Colonic mucosa (tissue), 4 donors: ENCODE results near the gene BCL11B. TPM values are rescaled to one million over a fixed set of nuclear protein-coding genes. Genes with fewer than 3 reads are reported as not detected.

ENCODE experiments used
- DNase-seq: peaks from one replicate; pipeline ENCODE4 v3.0.0-alpha.2; 2020
- H3K27ac ChIP-seq: fragments of 200-600 bp; one replicate; pipeline ENCODE4 v1.8.0; 2021
- H3K27me3 ChIP-seq: fragments of 200-600 bp; one replicate; pipeline ENCODE4 v1.8.0; 2021
- H3K36me3 ChIP-seq: fragments of 200-600 bp; one replicate; pipeline ENCODE4 v1.8.0; 2021
- H3K4me1 ChIP-seq: fragments of 200-600 bp; one replicate; pipeline ENCODE4 v1.8.0; 2021; ENCODE audit warnings: mild to moderate bottlenecking
- H3K4me3 ChIP-seq: fragments of 200-600 bp; one replicate; pipeline ENCODE4 v1.8.0; 2021
- H3K9ac ChIP-seq, 2 donors: one replicate each; pipeline ENCODE4 v1.7.0; 2013; ENCODE audit warnings: control low read depth in 2 of 2, low read depth in 2 of 2, low read length in 2 of 2
- H3K9me3 ChIP-seq: fragments of 200-600 bp; one replicate; pipeline ENCODE4 v1.8.0; 2021
- intact Hi-C: fragments of 100-400 bp; cut with DNase I; formaldehyde crosslinking; loops from one replicate; pipeline ENCODE4 v1.14.1; 2022
- total RNA-seq, 2 donors: library from RNA; stranded (reverse); fragmentation: NEBNext Ultra II Directional in 1 of 2; extraction: Animal tissue kit (Norgen Biotek cat#: 25700) in 1 of 2; gene quantifications; one replicate each; pipeline ENCODE4 v1.2.1, GENCODE V29; 2021
- TF ChIP-seq, protein P1 (sequence below): fragments of 200-600 bp; IDR thresholded peaks from one replicate; pipeline ENCODE4 v1.8.0; 2022; ENCODE audit warnings: antibody characterized with exemption, mild to moderate bottlenecking
- donor health status: healthy.
- donor health status: DM: no; HTN: no; CAD: no.
- donor health status: DM: no; HTN: no; CAD: no.

Gene BCL11B
- total RNA-seq, 2 donors from 2014 or later: 5.6 to 10.4 TPM

DNA sequence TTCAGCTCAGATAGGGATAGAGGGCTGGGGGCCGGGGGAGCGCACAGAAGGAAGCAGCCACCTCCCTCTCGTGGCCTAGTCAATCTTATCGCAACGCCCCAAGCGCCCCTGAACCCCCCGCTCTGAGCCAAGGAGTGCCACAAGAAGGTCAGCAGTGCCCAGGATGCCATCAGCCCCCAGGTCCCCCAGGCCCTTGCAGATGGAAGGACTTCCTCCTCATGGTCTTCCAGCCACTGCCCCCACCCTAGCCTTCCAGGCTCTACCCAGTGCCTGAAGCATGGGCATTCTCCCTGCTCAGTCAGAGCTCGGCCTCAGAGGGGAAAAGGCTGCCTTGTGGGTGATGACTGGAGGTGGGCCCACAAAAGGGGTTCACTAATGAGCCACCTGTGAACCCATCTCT lies 68.2 kb downstream of the BCL11B start:
- Histone ChIP-seq H3K9me3 (no peaks in the 10 kb centered on the region), H3K4me1 (no peaks in the 10 kb centered on the region), H3K36me3 (no peaks in the 10 kb centered on the region), H3K27ac (no peak overlapping the region), H3K4me3 (no peak overlapping the region), H3K9ac (no peak overlapping the region), H3K27me3 (no peaks in the 10 kb centered on the region)
- intact Hi-C loops: no loop called here
- DNase-seq: no peak
- TF ChIP-seq, protein P1, sequence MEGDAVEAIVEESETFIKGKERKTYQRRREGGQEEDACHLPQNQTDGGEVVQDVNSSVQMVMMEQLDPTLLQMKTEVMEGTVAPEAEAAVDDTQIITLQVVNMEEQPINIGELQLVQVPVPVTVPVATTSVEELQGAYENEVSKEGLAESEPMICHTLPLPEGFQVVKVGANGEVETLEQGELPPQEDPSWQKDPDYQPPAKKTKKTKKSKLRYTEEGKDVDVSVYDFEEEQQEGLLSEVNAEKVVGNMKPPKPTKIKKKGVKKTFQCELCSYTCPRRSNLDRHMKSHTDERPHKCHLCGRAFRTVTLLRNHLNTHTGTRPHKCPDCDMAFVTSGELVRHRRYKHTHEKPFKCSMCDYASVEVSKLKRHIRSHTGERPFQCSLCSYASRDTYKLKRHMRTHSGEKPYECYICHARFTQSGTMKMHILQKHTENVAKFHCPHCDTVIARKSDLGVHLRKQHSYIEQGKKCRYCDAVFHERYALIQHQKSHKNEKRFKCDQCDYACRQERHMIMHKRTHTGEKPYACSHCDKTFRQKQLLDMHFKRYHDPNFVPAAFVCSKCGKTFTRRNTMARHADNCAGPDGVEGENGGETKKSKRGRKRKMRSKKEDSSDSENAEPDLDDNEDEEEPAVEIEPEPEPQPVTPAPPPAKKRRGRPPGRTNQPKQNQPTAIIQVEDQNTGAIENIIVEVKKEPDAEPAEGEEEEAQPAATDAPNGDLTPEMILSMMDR: no peak

DNA sequence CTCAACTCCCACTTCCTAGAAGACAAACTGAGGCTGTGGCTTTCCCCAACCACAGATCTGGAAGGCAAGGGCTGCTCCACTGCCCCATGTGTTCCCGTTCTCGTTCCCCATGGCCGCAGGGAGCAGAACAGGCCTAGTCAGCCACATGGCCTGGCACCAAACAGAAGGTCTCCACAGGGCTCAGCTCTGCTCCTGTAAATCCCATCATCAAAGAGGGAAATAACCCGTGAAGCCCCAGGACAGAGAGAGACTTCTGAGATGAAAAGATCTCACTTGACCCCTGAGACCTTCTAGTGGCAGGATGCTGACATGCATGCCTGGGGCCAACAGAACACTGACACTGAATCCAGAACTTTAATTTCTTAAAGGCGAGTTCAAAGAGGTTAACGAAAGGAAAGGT lies 68.9 kb downstream of the BCL11B start:
- Histone ChIP-seq H3K4me1 (no peaks in the 10 kb centered on the region), H3K9ac (no peak overlapping the region), H3K4me3 (no peak overlapping the region), H3K9me3 (no peaks in the 10 kb centered on the region), H3K36me3 (no peaks in the 10 kb centered on the region), H3K27ac (no peak overlapping the region), H3K27me3 (no peaks in the 10 kb centered on the region)
- intact Hi-C loops: no loop called here
- DNase-seq: no peak
- TF ChIP-seq, protein P1: no peak

DNA sequence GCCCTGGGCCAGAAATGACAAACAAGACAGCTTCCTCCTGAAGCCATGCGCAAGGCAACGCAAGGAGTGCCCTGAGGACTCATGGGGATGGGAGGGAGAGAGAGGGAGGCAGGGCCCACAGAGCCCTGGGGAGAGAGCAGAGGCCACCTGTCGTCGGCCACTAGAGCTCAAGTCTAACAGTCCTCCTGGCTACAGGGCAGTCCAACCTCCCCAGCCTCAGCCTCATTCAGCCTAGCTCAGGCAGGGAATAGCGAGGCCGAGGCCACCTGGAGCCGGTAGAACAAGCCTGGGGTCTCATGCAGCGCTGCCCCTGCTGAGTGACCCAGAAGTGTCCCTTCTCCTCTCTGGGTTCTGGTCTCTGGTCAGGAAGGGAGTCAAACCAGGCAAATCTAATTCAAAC lies 69.5 kb downstream of the BCL11B start:
- Histone ChIP-seq H3K9ac (no peak overlapping the region), H3K9me3 (no peaks in the 10 kb centered on the region), H3K27me3 (no peaks in the 10 kb centered on the region), H3K4me1 (no peaks in the 10 kb centered on the region), H3K36me3 (no peaks in the 10 kb centered on the region), H3K27ac (no peak overlapping the region), H3K4me3 (no peak overlapping the region)
- intact Hi-C loops: no loop called here
- no peak for DNase-seq
- TF ChIP-seq, protein P1: no peak

DNA sequence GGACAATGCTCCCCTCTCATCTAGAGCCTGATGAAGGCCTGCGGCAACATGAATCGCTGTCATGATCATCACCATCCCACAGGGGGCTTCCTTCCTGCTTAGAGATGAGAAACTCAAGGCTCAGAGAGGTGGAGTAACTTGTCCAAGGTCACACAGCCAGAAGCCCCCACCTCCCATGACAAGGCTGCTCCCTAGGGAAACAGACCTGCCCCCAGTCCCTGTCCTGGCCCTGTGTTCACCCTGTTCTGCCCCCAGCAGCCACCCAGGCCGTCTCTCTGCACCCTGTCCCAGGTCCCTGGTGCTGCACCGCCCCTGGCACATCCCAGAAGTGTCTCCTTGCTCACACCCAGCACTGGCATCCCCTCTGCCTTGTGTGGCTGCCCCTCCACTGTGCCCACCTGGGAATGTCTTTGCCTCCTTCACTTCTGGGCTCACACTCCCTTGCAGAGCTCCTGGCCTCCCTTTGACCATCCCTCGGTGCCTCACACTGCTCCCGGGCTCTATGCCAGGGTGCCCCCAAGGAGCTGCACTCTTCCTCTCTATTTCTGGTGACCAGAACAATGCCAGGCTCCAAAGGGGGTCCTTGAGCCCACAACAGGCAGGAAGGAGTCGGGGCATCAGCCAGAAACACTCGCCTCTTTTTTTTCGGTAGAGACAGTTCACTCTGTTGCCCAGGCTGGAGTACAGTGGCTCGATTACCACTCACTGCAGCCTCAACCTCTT lies 70.5 kb downstream of the BCL11B start:
- TF ChIP-seq, protein P1: no peak
- Histone ChIP-seq H3K27me3 (no peaks in the 10 kb centered on the region), H3K36me3 (no peaks in the 10 kb centered on the region), H3K4me3 (no peak overlapping the region), H3K9ac (no peak overlapping the region), H3K4me1 (no peaks in the 10 kb centered on the region), H3K27ac (no peak overlapping the region), H3K9me3 (no peaks in the 10 kb centered on the region)
- DNase-seq: no peak
- intact Hi-C loops: no loop called here

DNA sequence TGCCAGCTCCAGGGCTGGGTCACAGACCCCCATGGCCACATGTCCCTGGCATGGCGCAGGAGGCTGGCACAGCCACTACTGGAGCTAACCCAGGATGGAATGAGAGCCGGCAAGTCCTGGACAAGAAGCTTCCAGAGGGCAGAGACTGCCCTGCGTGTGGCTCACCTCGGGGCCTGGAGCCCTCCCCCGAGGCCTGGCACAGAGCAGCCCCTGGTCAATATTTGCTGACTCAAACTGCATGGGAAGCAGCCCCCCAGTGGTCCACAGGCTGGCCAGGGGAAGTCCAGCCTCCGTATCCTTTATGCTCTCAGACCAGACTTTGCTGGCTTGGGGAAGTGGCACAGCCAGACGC lies 71.4 kb downstream of the BCL11B start:
- no peaks in the 10 kb centered on the region for H3K36me3 ChIP-seq
- H3K9me3 ChIP-seq: no peaks in the 10 kb centered on the region
- H3K9ac ChIP-seq: no peak overlapping the region
- intact Hi-C loops: no loop called here
- no peak overlapping the region for H3K4me3 ChIP-seq
- TF ChIP-seq, protein P1: no peak
- no peaks in the 10 kb centered on the region for H3K27me3 ChIP-seq
- no peak overlapping the region for H3K27ac ChIP-seq
- no peak for DNase-seq
- no peaks in the 10 kb centered on the region for H3K4me1 ChIP-seq
